GM10266 (cell line): Measurements from ENCODE around the gene FUS.

Experiments used
- DNase-seq: peaks from one replicate; pipeline ENCODE4 v3.0.0; 2012; ENCODE audit errors: extremely low spot score
- TF ChIP-seq, protein P1 (sequence below): IDR thresholded peaks from 2 replicates; pipeline ENCODE4 v1.5.1; 2012; ENCODE audit warnings: mild to moderate bottlenecking, low read depth; ENCODE audit not compliant: control insufficient read depth, insufficient read depth; ENCODE audit errors: missing control alignments

The FUS gene

DNA sequence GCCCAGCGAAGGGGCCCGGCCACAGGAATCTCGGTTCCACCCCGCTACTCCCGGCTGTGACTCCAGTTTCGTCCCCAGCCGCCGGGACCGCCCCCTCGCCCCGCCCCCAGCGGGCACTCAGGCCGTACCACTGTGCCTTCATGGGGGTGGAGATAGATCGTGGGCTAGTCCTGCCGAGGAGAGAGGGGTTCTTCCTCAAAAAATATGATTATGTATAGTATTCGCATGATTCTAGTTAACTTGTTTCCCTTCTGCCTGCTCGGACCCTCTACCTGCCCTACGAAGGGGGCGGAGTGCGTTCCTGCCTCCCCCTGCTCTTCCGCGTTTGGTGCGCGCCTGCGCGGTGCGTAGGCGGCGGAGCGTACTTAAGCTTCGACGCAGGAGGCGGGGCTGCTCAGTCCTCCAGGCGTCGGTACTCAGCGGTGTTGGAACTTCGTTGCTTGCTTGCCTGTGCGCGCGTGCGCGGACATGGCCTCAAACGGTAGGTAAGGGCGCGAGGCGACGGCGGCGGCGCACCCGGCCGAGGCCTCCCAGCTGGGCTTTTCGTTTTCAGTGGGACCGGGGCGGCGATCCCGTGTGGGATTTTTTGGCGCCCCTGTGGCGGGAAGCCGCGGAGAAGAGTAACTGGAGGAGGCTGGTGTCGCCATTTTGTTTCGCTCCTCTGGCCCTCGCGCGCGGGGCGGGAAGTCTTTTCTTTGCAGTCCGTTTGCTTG, at the start of gene FUS:
TSS of gene FUS (plus strand) at position 393 of the 713 bp plus-strand sequence. CDS start at position 469, 76 bp downstream.
- TF ChIP-seq, protein P1, sequence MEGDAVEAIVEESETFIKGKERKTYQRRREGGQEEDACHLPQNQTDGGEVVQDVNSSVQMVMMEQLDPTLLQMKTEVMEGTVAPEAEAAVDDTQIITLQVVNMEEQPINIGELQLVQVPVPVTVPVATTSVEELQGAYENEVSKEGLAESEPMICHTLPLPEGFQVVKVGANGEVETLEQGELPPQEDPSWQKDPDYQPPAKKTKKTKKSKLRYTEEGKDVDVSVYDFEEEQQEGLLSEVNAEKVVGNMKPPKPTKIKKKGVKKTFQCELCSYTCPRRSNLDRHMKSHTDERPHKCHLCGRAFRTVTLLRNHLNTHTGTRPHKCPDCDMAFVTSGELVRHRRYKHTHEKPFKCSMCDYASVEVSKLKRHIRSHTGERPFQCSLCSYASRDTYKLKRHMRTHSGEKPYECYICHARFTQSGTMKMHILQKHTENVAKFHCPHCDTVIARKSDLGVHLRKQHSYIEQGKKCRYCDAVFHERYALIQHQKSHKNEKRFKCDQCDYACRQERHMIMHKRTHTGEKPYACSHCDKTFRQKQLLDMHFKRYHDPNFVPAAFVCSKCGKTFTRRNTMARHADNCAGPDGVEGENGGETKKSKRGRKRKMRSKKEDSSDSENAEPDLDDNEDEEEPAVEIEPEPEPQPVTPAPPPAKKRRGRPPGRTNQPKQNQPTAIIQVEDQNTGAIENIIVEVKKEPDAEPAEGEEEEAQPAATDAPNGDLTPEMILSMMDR, result no peak
- DNase-seq, result peak; percentile 96

DNA sequence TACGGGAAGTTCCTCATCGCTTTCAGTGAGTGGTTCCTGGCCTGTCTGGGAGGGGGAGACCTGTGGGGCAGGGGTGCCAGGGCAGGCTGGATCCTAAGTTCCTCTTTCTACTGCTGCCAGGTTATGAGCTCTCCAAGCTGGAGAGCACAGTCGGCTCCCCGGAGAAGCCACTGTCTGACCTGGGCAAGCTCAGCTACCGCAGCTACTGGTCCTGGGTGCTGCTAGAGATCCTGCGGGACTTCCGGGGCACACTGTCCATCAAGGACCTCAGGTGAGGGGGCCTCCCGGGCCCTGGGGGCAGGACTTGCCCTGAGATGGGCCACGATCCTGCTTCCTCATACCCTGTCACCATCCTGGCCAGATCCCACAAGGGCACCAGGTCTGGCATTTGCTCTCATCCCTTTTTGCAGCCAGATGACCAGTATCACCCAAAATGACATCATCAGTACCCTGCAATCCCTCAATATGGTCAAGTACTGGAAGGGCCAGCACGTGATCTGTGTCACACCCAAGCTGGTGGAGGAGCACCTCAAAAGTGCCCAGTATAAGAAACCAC, 49.5 kb upstream of the FUS start:
- no peak for DNase-seq
- TF ChIP-seq, protein P1, result no peak

DNA sequence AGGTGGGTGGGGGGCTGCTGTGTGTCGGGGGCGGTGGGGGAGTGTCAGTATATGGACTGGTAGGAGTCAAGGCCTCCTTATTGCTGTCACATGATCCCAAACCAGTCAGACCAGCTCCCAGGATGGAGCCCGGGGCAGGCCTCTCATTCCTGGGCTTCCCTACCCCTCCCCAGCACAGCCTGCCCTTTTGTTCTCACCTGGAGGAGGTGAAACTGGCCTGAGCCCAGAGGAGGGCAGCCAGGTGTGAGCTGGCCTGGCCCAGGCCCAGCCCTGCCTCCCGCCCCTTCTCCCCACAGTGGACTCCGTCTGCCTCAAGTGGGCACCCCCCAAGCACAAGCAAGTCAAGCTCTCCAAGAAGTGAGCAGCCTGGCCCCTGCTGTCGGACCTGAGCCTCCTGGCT, 49.0 kb upstream of the FUS start:
- TF ChIP-seq, protein P1, result no peak
- no peak for DNase-seq

DNA sequence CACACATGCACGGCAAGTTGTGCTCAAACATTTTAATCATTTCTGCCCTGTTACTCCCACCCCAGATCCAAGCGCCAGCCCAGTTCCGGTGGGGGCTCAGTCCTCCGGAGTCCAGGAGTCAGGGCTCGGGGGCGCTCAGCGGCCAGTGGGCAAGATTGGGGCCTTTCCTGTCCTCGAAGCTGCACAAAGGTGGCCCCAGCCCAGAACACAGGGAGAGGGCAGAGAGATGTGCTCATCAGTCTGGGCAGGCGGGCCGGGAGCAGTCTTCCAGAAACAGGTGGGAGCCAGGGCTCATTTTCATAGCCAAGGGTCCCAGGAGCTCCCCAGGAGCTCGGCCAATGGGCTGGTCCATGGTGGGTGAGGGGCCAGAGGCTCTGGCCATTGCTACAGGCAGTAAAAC, 48.5 kb upstream of the FUS start:
- TF ChIP-seq, protein P1, result no peak
- DNase-seq, result no peak

DNA sequence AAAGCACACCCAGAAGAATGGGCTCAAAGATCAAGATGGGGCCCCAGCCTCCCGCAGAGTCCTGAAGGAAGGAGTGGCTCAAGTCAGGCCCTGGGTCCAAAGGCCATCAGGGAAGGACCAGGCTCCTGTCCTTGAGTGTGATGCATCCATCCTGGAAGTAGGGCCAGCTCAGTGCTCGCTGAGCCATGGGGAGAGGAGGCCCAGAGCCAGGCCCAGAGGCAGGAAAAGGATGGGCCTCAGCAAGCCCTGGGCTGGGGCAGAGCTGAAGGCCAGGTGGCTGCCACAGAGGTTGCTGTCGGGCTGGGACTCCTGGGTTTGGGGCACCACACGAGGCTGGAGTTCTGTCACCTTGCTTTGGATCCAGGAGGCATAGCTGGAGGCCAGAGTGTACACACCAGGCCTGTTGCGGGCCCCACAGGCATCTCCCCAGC, 48.1 kb upstream of the FUS start:
- TF ChIP-seq, protein P1, result no peak

DNA sequence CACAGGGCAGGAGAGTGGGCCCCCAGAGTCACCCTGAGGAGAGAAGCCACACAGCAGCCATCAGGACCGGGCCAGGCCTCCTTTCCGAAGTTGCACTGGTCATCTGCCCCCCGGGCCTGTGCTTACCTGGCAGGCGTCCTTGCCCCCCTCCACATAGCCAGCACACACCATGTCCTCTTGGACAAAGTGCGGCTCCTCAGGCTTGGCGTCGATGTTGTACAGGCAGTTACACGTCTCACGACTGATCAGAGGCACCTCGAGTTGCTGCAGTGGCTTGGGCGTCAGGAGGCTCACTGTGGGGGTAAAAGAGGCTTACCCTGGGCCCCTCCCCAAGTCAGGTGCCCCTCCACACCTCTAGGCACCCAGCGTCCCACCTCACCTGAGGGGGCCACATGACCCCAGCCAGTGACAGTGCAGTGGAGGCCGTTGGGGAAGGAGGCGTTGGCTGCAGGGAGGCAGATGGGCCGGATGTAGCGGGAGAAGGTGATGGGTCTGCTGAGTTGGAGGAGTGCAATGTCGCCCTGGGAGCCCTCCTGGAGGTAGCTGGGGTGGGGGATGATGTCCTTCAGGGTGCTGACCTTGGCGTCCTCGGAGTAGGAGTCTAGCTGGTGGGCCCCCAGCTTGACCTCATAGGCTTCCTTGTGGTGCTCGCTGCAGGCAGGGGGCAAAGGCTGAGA, 47.5 kb upstream of the FUS start:
- no peak for DNase-seq
- TF ChIP-seq, protein P1, result no peak

More for the DNA sequence above, 48.1 kb upstream of the FUS start:
- no peak for DNase-seq
